HG02884 (cell line): ENCODE measurements around the gene CREB3L1.
"Not testable (repeated sequence)": the region's sequence is repeated elsewhere in the genome, so short reads cannot be mapped to it uniquely, and the experiment has no call there.

Source experiments
- ATAC-seq: cut with Tn5 transposase; IDR thresholded peaks from one replicate; pipeline ENCODE4 v1.9.1; 2021; ENCODE audit warnings: mild to moderate bottlenecking, moderate library complexity; ENCODE audit not compliant: unreplicated experiment

The CREB3L1 gene

DNA sequence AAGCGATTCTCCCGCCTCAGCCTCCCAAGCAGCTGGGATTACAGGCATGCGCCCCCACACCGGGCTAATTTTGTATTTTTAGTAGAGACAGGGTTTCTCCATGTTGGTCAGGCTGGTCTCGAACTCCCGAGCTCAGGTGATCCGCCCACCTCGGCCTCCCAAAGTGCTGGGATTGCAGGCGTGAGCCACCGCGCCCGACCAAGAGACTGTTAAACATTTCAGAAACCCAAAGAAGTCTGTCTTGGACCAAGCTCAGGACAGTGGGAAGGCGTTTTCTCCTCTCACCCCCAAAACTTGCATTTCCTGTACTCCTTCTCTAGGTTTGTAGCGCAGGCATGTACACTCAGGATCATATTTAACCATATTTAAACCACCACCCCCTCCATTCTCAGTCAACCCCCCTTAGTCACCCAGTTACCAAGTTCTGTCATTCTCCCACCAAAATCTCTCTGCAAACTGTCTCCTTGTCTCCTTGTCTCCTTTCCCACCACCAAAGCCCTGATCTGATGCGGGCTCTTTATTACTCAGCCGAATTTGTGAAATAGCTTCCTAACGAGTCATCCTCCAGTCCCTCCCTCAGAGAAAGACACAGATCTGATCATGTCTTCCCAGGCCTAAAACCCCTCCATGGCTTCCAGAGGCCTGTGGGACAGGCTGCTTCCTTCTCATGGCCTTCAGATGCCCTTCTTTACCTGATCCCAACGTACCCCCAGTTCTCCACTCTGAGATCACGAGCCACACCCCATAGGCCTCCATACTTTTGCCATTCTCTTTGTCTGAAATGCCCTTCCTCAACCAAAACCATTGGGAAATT, 29.0 kb upstream of the CREB3L1 start:
- ATAC-seq: no peak

DNA sequence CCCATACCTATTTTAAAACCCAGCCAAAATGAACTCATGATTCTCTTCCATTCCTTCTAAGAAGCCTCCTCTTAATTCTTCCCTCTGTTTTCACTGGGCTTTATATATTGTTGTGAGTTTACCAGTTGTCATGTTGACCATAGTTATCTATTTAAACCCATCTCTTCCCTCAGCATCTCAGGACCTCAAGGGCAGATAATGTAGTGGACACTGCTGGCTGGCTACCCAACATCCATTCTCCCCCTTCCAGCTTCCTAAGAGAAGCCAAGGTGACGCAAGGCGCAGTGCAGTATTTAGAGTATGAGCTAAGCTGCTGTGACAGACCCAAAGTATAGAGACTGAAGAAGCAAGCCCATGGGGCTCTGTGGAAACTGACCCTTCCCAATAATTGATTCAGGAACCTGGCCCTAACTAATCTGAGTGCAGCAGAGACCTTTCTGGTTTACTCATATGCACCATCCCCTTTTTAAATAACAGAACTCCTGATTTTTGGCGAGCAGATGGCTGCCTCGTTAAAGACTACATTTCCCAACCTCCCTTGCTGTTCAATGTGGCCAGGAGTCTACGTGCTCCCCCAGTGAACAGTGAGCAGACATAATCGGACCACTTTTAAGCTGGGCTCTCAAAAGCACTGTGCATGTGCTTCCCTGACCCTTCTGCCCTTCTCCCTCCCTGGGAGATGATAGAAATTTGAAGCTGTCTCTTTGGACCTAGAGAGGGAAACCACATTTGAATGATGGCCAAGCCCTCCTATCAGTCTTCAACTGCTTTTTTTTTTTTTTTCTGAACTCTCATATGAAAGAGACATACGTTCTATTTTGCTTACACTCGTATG, 28.1 kb upstream of the CREB3L1 start:
- no peak for ATAC-seq

DNA sequence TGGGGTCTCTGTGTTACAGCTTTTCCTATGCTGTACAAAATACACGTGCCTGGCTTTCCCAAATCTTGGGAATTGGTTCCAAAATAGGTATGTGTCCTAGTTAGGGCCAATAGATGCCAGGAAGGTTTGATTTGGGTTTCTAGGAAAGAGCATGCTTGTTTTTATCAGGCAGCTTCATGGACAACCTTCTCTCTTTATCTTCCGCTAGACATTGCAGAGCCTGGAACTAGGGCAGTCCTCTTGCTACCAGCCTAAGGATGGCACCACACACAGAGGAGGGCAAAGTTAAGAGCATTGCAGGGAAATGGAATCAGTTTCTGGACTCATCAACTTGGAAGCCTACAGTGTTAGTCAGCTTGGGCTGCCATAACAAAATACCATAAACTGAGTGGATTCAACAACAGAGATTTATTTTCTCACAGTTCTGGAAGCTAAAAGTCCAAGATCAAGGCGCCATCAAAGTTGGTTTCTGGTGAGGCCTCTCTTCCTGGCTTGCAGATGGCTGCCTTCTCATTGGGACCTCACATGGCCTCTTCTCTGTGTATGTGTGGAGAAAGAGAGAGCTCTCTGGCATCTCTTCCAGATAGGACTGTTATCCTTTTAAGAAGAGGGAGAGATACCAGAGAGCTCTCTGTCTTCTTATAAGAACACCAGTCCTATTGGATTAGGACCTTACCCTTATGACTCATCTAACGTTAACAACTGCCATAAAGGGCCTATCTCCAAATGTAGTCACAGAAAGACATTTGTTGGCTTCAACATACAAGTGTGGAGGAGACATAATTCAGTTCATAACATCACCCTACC, 27.3 kb upstream of the CREB3L1 start:
- no peak for ATAC-seq

DNA sequence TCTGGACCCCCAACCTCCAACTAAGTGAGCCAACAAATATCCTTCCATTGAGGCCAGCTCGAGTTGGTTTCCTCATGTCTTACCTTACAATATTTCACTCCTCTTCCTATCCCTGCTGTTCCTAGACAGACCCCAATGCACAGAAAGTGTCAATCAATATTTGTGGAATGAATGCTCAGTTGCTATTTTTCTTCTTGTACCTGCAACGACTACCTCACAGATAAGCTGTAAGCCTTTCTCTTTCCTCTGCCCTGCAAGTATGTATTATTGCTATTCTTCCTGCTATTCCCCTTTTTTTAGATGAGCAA, 26.8 kb upstream of the CREB3L1 start:
- ATAC-seq: no peak

DNA sequence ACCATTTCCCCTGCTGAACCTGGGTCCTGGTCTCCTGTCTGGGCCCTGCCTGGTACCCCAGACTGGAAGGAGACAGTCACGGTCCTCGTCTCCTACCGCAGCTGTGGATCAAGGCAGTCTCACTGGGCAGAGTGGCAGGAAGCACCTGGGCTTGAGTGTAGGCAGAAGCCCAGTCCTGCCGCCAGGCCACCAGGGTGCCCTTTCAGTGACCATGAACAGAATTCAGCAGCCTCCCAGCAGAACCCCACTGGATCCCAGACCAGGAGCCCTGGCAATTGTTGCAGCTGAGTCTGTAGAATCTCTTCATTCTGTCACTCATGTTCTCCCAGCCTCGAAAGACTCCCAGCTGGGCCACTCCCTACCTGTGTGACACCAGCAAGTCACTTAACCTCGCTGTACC, 25.5 kb upstream of the CREB3L1 start:
- ATAC-seq: no peak

DNA sequence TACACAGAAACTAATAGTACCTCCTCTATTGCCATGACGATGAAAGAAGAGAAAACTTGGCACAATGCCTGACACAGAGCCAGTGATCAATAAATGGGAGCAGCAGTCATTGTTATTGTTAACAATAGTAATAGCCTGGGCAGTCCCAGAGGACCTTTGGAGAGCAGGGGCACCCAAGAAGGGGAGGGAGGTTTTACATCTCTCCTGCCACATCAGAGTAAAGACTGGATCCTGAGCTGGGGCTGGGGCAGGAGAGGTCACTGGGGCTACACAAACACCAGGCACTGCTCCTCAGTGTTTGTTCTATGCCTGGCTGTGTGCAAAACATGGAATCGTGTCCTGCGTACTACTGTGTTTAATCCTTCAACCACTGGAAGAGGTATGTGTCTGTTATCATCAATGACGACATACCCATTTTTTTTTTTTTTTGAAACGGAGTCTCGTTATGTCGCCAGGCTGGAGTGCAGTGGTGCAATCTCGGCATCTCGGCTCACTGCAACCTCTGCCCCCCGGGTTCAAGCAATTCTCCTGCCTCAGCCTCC, 25.0 kb upstream of the CREB3L1 start:
- ATAC-seq: no peak

DNA sequence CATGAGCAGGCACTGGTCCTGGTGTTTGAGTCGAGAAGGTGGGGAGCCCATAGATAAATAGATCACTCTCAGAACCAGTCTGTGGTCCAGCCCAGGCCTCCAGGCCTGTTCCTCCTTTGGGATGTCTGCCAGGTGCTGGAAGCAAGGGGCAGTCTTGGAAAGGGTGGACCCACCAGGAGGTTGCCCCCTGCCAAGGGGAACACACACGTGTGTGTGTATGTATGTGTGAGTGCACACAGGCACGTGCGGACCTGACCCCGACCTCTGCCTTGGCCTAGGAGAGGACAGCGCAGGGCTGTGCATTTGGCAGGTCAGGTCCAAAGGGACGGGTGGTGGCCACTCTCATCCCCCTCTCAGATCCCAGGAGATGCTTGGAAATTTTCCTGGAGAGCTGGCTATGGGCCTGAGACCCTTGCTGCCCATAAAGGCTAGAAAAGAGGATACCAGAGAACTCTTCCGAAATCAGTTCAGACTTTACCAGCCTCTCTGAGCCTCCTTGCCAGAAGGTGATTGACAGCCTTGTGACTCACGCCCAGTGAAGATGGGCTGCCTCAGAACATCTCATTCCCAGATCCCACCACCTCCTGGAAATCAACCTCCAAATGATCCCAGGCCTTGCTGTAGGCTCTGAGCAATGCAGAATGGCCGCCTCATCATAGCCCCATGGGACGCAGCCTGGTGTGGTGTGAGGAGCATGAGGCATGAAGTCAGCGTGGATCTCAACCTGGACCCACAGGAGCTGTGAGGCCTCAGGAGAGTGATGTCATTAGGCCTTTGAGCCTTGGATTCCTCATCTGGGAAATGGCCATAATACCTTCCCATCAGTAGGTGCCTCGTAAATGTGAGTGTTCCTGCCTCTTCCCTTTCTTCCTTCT, 24.0 kb upstream of the CREB3L1 start:
- no peak for ATAC-seq

DNA sequence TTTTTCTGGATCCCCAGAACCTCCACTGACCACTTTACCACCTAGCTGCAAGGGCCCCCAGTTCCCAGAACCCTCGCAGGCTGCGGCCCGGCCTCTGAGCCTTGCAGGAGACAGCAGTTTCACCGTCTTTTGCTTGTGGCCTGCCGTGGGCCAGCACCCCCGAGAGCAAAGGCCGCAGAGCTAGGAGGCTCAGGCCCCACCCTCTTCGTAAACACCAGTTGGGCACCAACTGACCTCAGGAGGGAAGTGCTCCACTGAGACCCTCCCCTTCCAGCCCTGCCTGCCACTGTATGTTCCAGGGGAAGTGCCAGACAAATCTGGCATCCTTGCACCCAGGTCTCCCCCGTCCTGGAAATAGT, 23.4 kb upstream of the CREB3L1 start:
- ATAC-seq: no peak

DNA sequence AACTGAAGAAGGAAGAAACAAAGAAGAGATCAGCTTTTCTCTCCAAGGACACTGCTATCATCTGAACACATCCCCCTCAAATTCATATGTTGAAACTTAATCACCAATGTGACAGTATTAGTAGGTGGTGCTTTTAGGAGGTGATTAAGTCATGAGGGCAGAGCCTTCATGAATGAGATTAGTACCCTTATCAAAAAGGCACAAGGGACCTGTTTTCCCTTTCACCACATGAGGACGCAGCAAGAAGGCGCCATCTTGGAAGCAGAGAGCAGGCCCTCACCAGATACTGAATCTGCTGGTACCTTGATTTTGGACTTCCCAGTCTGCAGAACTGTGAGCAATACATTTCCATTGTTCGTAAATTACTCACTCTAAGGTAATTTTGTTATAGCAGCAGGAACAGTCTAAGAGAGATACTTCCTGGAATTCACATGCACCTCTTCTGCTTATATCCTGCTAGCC, 20.9 kb upstream of the CREB3L1 start:
- no peak for ATAC-seq

DNA sequence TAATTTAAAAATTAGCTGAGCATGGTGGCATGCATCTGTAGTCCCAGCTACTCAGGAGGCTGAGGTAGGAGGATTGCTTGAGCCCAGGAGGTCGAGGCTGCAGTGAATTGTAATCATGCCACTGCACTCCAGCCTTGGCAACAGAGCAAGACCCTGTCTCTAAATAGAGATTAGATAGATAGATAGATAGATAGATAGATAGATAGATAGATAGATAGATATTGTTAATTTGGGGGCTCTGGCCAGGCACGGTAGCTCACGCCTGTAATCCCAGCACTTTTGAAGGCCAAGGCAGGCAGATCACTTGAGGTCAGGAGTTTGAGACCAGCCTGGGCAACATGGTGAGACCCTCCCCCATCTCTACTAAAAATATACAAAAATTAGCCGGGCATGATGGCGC, 18.1 kb upstream of the CREB3L1 start:
- not testable (repeated sequence) for ATAC-seq

DNA sequence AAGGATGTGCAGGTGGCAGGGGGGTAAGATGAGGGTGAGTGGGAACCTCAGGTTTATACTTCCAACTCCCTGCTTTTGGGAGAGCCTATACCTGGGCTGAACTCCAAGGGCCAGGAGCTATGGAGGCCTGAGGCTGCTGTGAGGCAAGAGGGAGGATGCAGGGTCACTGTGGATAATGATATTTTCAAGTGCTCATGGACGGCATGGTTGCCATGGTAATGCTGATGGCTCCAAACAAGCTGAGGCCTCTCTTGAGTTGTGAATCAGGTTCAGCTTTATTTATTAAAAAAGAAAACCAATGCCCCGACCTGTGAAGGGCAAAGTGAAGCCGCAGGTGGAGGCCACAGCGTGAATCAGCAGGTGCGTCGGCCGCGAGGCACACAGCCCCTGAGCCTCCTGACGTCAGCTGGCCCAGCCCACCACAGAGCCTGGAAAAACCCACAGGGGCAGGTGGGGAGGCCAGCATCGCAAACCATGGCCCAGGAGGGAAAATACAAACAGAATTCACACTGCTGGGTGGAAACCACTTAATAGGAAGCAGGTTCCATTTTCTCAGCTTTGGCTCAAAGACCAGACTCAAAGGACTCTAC, 17.4 kb upstream of the CREB3L1 start:
- no peak for ATAC-seq

DNA sequence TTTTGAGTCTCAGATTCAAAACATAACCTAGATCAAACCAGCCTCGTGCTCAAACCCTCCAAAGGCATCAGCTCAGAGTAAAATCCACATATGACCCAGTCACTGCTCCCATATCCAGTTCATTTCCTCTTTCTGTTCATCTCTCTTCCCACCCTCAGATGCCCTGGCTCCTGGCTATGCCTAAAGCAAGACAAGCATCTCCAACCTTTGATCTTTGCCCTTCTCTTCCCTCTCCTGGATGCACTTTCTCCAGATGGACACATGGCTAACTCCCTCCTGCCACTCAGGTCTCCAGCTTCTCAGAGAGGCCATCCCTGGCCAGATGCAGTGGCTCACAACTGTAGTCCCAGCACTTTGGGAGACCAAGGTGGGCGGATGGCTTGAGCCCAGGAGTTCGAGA, 14.3 kb upstream of the CREB3L1 start:
- ATAC-seq: no peak

DNA sequence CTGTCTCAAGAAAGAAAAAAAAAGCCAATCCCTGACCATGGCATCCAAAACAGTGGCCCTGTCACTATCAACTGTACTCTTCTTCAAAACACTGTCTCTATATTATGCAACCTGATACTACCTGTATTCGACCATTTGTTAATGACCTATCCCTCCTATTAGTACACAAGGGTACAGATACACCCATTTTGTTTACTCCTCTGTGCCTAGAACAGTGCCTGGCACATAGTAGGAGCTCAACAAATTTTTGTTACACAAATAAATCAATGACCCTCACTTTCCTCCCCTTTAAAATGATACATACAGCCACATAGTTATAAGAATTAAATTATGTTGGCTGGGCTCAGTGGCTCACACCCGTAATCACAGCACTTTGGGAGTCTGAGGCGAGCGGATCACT, 13.4 kb upstream of the CREB3L1 start:
- no peak for ATAC-seq

DNA sequence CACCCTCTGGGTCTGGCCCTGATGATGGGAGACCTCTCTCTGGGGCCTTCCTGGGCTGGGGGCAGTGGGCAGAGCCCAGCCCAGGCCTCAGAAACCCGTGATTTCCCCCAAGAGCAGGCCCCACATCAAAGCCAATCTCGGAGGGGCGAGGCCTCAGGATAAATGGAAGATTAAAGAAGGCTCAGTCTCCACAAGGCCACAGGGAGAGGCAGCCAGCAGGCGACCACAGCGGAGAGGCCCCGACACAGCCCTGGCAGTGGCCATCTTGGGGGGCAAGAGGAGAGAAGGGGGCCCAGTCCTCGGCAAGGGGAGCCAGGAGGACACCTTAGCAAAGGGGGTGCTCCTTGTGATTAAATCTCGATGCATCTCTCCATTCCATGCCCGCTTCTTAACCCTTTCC, 12.5 kb upstream of the CREB3L1 start:
- ATAC-seq: no peak

DNA sequence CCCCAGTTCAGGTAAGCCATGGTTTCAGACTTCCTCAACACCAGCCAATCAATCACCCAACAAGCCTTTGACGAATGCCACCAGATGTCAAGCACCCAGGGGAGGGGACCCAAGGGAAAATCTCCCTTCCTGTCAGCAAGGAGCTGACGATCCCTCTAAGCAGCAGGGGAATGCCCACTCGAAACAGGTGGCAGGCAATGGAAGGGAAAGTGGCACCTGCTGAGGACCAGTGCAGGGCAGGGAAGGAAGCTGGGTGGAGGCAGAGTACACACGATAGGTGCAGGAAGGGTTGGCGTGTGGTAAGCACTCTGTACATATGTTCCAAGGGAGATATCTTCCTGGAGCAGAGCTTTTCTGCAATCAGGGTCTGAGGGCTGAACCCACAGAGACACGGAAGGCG, 11.7 kb upstream of the CREB3L1 start:
- ATAC-seq: no peak

DNA sequence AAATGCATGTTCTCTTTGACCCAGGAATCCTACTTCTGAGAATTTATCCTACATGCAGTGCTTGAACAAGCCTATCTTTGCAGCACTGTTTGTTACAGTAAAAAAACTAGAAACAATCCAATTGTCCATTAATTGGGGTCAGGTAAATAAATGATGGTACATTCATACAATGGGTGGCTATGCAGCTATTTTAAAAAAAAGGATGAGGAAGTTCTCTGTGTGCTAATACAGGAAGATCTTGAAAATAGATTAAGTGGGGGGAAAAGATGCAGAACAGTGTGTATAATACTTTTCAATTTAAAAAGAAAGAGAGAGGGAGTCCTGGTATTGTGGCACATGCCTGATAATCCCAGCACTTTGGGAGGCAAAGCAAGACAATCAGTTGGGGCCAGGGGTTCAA, 9.5 kb upstream of the CREB3L1 start:
- no peak for ATAC-seq

DNA sequence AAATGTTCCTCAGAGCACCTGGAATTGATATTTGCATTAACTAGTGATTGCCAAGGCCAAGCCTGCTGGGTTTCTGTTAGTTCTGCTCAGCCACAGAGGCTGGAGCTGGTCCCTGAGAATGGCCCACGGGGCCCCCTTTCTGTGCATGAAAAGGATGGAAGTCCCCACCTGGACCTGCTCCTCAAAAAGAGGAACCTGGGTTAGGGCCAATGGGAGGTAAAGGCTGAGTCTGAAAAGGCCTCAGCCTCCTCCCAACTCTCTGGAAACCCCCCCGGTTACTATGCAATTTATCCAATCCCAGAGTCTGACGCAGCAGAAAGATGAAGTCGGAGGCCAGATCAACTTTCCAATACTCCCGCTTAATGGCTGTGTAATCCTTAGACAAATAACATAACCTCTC, 6.8 kb upstream of the CREB3L1 start:
- peak; percentile 42 for ATAC-seq

DNA sequence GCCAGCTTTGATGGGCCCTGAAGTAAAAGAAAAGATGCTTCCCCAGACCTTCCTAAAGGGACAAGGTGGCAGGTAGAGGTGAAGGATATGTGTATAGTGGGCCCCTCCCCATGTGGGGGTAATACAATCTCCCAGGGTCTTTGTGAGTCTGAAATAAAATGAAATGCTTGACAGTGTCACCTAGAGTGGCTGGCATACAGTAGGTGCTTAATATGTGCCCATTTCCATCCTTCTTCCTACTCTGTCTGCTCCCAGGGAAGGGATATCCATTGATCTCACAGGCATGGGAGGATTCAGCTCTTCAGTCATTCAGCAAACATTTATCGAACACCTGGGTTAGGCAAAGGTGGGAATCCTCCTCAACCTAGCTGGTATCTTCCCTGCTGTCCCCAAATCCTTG, 6.1 kb upstream of the CREB3L1 start:
- no peak for ATAC-seq

DNA sequence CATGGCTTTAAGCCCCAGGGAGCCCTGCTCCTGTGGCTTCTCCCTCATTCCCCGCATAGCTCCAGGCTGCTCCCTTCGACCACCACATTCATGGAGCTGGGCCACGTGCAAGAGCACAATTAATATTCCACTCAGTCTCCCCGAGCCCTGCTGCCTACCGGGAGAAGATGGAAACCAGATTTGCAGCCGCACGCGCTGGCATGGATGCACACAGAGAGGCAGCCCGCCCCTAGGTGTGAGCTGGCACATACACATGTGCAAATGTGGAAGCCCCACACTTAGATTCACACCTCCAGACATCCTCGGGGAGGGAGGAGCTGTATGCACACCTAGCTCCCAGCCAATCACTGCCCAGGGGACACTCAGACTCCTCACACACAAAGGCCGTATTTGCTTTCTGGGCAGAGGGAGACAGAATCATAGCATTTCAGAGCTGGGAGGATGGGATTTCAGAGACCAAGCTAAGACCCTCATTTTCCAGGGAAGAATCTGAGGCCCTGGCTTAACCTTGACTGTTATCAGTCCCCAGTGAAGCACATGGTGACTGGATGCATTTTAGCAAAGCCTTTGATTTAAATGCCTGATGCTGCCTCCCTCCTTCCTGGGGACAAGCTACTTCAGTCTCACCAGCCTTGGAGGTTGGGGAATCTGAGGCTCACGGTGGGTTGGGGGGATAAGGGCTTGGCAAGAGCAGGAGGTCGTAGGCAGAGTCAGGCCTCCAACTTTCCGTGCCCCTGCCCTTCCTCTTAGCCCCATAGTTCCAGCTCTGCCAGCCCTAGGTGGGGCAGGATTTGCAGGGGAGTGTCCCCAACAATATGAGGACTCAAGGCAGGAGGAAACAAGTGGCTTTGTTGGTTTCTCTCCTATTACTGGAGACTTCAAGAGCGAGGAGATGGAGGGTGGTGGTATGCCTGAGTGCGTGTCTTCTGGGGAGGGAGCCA, 5.3 kb upstream of the CREB3L1 start:
- no peak for ATAC-seq
